ENCODE measurements around the gene C1orf232. TPM values are rescaled to one million over a fixed set of nuclear protein-coding genes. Genes with fewer than 3 reads are reported as not detected.

Gene C1orf232
- total RNA-seq, 4 donors from 2014 or later: not detected

DNA sequence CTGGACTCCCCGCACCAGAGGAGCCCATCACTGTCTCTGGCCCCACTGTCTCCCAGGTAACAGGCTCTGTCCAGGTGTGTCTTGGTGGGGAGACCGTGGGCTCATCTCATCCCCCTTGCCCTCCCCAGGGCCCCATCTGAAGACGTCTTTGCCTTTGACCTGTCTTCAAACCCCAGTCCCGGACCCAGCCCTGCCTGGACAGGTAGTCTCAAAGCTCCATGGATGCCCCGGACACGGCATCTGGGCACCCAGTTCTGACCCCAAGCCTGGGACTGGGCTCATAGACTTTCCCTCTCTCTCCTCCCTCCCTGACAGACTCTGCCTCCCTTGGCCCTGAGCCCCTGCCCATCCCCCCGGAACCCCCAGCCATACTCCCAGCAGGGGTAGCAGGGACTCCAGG is 15.3 kb upstream of the C1orf232 start:
- peaks cover 0 to 3% (median 0%) of the 10 kb centered on the region in 4 donors for H3K36me3 ChIP-seq
- TF ChIP-seq, protein P1, sequence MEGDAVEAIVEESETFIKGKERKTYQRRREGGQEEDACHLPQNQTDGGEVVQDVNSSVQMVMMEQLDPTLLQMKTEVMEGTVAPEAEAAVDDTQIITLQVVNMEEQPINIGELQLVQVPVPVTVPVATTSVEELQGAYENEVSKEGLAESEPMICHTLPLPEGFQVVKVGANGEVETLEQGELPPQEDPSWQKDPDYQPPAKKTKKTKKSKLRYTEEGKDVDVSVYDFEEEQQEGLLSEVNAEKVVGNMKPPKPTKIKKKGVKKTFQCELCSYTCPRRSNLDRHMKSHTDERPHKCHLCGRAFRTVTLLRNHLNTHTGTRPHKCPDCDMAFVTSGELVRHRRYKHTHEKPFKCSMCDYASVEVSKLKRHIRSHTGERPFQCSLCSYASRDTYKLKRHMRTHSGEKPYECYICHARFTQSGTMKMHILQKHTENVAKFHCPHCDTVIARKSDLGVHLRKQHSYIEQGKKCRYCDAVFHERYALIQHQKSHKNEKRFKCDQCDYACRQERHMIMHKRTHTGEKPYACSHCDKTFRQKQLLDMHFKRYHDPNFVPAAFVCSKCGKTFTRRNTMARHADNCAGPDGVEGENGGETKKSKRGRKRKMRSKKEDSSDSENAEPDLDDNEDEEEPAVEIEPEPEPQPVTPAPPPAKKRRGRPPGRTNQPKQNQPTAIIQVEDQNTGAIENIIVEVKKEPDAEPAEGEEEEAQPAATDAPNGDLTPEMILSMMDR (IDR thresholded peaks at IDR 0.05): no peak
- TF ChIP-seq EP300 (IDR thresholded peaks at IDR 0.05): no peak
- no peak for TF ChIP-seq POLR2AphosphoS5 (IDR thresholded peaks at IDR 0.05)
- no peak for TF ChIP-seq POLR2A (IDR thresholded peaks at IDR 0.05; ENCODE audit: low read depth)
- no peaks in the 10 kb centered on the region for H3K4me1 ChIP-seq
- 89% methylated on average over 7 of the region's 7 CpGs for WGBS
- no peaks in the 10 kb centered on the region for H3K9me3 ChIP-seq
- no peak overlapping the region for H3K27ac ChIP-seq (replicated peaks in 1 of 4)
- intact Hi-C loops (cut with DNase I): no loop called here
- no peak for DNase-seq (ENCODE audit: extremely low spot score)
- no peaks in the 10 kb centered on the region for H3K27me3 ChIP-seq
- H3K4me3 ChIP-seq: no peak overlapping the region

DNA sequence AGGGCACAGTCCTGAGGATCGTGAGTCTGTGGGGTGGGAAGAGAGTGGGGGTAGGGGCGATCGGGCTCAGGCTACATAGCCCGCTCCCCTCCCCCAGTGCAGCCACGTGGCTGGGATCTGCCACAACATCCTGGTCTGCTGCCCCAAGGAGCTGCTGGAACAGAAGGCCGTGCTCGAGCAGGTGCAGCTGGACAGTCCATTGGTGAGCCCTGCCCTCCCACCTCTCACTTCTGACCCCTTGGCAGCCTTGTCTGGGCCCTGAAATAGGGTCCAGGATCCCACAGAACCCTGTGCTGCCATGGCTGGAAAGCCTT is 13.6 kb upstream of the C1orf232 start:
- 79% methylated on average over 3 of the region's 7 CpGs for WGBS
- no peaks in the 10 kb centered on the region for H3K27me3 ChIP-seq

DNA sequence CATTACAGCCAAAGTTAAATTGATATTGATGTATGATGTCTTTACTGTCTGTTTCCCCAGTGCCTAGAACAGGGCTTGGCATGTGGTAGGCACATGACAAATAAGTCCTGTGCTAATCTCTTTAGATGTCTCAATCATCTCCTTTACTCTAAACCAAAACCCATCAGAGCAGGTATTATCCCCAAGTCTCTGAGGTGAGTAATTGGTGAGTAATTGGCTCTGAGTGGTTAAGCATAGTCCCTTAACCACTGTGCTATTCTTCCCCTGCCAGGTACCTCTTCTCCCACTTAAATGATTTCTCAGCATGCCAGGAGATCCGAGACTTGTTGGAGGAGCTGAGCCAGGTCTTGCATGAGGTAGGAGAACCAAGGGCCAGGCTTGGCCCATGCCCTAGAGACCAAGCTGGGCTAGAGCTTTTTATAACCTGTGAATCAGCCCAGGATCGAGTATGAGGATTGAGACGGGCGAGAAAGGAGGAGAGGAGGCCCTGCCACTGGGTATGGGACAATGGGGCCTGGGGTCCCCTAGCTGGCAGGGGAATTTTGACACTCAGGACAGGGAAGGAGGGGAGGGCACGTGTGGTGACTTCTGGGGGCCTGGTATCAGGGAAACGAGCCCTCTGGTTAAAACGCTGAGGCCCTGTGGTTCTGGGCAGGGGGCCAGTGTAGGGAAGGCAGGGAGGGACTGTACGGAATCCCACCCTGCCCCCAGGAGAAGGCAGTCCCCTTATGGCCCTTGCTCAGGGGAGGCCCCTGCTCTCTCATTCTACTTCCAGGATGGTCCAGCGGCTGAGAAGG is 13.0 kb upstream of the C1orf232 start:
- no peak overlapping the region for H3K4me3 ChIP-seq
- TF ChIP-seq, protein P1 (IDR thresholded peaks at IDR 0.05): no peak
- TF ChIP-seq EP300 (IDR thresholded peaks at IDR 0.05) (no peak), POLR2A (IDR thresholded peaks at IDR 0.05; ENCODE audit: low read depth) (no peak), POLR2AphosphoS5 (IDR thresholded peaks at IDR 0.05) (no peak)
- WGBS: 68% methylated on average over 9 of the region's 9 CpGs
- intact Hi-C loops (cut with DNase I): no loop called here
- no peak for DNase-seq (ENCODE audit: extremely low spot score)
- peaks cover 0 to 3% (median 0%) of the 10 kb centered on the region in 4 donors for H3K36me3 ChIP-seq
- H3K9me3 ChIP-seq: no peaks in the 10 kb centered on the region
- no peaks in the 10 kb centered on the region for H3K4me1 ChIP-seq
- H3K27ac ChIP-seq (replicated peaks in 1 of 4): no peak overlapping the region
- H3K27me3 ChIP-seq: no peaks in the 10 kb centered on the region

More for the DNA sequence above, 13.6 kb upstream of the C1orf232 start:
- Histone ChIP-seq H3K27ac (replicated peaks in 1 of 4) (no peak overlapping the region), H3K4me1 (no peaks in the 10 kb centered on the region), H3K36me3 (peaks cover 0 to 3% (median 0%) of the 10 kb centered on the region in 4 donors), H3K9me3 (no peaks in the 10 kb centered on the region), H3K4me3 (no peak overlapping the region)
- DNase-seq (ENCODE audit: extremely low spot score): no peak
- intact Hi-C loops (cut with DNase I): no loop called here
- TF ChIP-seq POLR2AphosphoS5 (IDR thresholded peaks at IDR 0.05): no peak
- no peak for TF ChIP-seq POLR2A (IDR thresholded peaks at IDR 0.05; ENCODE audit: low read depth)
- TF ChIP-seq, protein P1 (IDR thresholded peaks at IDR 0.05): no peak
- TF ChIP-seq EP300 (IDR thresholded peaks at IDR 0.05): no peak

DNA sequence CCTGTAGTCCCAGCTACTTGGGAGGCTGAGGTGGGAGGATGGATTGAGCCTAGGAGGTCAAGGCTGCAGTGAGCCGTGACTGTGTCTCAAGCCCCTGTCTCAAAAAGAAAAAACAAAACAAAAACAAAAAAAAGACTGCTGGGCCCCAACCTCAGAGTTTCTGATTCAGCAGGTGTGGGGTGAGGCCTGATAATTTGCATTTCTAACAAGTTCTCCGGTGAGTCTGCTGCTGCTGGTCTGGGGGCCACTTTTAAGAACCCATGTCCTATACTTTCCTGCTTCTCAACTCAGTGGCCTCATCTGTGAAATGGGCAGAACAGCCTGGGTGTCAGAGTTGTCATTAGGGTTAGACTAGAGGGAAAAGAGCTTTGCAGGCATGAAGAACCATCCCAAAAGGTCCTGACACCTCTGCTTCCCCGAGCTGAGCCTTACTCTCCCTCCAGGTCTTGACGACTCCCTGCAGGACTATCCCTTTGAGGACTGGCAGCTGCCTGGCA is 11.3 kb upstream of the C1orf232 start:
- DNase-seq (ENCODE audit: extremely low spot score): no peak
- WGBS: 76% methylated on average over 4 of the region's 4 CpGs

More for the DNA sequence above, 11.3 kb upstream of the C1orf232 start:
- no peak for TF ChIP-seq EP300 (IDR thresholded peaks at IDR 0.05)
- TF ChIP-seq, protein P1 (IDR thresholded peaks at IDR 0.05): no peak
- no peak for TF ChIP-seq POLR2A (IDR thresholded peaks at IDR 0.05; ENCODE audit: low read depth)
- TF ChIP-seq POLR2AphosphoS5 (IDR thresholded peaks at IDR 0.05): no peak
- Histone ChIP-seq H3K9me3 (no peaks in the 10 kb centered on the region), H3K4me3 (no peak overlapping the region), H3K27me3 (no peaks in the 10 kb centered on the region), H3K4me1 (no peaks in the 10 kb centered on the region), H3K36me3 (peaks cover 0 to 3% (median 0%) of the 10 kb centered on the region in 4 donors), H3K27ac (replicated peaks in 1 of 4) (no peak overlapping the region)
- intact Hi-C loops (cut with DNase I): no loop called here

Data from esophagus muscularis mucosa (tissue), 4 donors.